SU-DHL-6 (cell line): ENCODE results near the gene RNASE13.
A peak's percentile ranks its signal among the peaks of the same experiment; 100 is the strongest.

Source experiments
- H2AFZ ChIP-seq: fragments of 200-600 bp; sonication (generic); 2 replicates; pipeline ENCODE4 v1.6.1; 2014; ENCODE audit warnings: low read depth, mild to moderate bottlenecking, moderate library complexity, mixed read lengths, antibody characterized with exemption, low read length; ENCODE audit not compliant: severe bottlenecking
- H3F3A ChIP-seq: fragments of 200-600 bp; shearing (Covaris generic); 2 replicates; pipeline ENCODE4 v1.6.0; 2016; ENCODE audit warnings: antibody characterized with exemption, mild to moderate bottlenecking; ENCODE audit not compliant: insufficient read depth
- H3K27ac ChIP-seq: fragments of 200-600 bp; sonication (generic); 2 replicates; pipeline ENCODE4 v1.5.1; 2016; ENCODE audit warnings: low read depth, mild to moderate bottlenecking, low read length, moderate library complexity, mixed read lengths
- H3K27me3 ChIP-seq: fragments of 200-600 bp; sonication (generic), shearing (Covaris generic); 2 replicates; pipeline ENCODE4 v1.6.0; 2014; ENCODE audit warnings: mild to moderate bottlenecking, low read length
- H3K36me3 ChIP-seq: fragments of 200-600 bp; sonication (generic); 2 replicates; pipeline ENCODE4 v1.6.1; 2014; ENCODE audit warnings: mild to moderate bottlenecking, low read length, mixed read lengths
- H3K4me2 ChIP-seq: fragments of 300-600, 200-600 bp; shearing (Covaris generic), sonication (generic); 2 replicates; pipeline ENCODE4 v1.6.0; 2014; ENCODE audit warnings: low read length, low read depth, mild to moderate bottlenecking; ENCODE audit not compliant: poor library complexity, severe bottlenecking
- H3K4me3 ChIP-seq: fragments of 200-600 bp; sonication (generic); 2 replicates; pipeline ENCODE4 v1.5.1; 2014; ENCODE audit warnings: antibody characterized with exemption, low read length, mild to moderate bottlenecking, mixed read lengths; ENCODE audit not compliant: insufficient read depth, poor library complexity, severe bottlenecking
- H3K79me2 ChIP-seq: fragments of 200-600 bp; sonication (generic); 2 replicates; pipeline ENCODE4 v1.6.1; 2014; ENCODE audit warnings: mild to moderate bottlenecking, low read length, moderate library complexity; ENCODE audit not compliant: insufficient read depth
- H3K9ac ChIP-seq: fragments of 200-600 bp; sonication (generic); 2 replicates; pipeline ENCODE4 v1.7.0; 2014; ENCODE audit warnings: mild to moderate bottlenecking, low read length
- H3K9me2 ChIP-seq: fragments of 200-600 bp; sonication (generic); replicated peaks from 2 replicates; pipeline ENCODE4 v1.6.1; 2014; ENCODE audit warnings: low read length; ENCODE audit not compliant: insufficient read depth
- H3K9me3 ChIP-seq: fragments of 200-600 bp; sonication (generic); 2 replicates; pipeline ENCODE4 v1.6.1; 2014; ENCODE audit warnings: low read length, mixed read lengths; ENCODE audit not compliant: insufficient read depth
- H4K20me1 ChIP-seq: fragments of 200-600 bp; sonication (generic); 2 replicates; pipeline ENCODE4 v1.6.1; 2014; ENCODE audit warnings: low read depth, mild to moderate bottlenecking, antibody characterized with exemption, low read length, moderate library complexity, mixed read lengths
- EZH2phosphoT487 ChIP-seq: fragments of 200-600 bp; sonication (generic), shearing (Covaris generic); conservative IDR thresholded peaks from 2 replicates; pipeline ENCODE4 v1.6.1; 2018; ENCODE audit warnings: mild to moderate bottlenecking, antibody characterized with exemption, low read length, moderate library complexity, mixed read lengths
- TF ChIP-seq, protein P1 (sequence below): fragments of 200-600 bp; sonication (generic); IDR thresholded peaks from one replicate; pipeline ENCODE4 v1.5.1; 2017; ENCODE audit warnings: antibody characterized with exemption, mild to moderate bottlenecking, low read length, moderate library complexity; ENCODE audit not compliant: insufficient read depth, poor library complexity, severe bottlenecking

The RNASE13 gene

DNA sequence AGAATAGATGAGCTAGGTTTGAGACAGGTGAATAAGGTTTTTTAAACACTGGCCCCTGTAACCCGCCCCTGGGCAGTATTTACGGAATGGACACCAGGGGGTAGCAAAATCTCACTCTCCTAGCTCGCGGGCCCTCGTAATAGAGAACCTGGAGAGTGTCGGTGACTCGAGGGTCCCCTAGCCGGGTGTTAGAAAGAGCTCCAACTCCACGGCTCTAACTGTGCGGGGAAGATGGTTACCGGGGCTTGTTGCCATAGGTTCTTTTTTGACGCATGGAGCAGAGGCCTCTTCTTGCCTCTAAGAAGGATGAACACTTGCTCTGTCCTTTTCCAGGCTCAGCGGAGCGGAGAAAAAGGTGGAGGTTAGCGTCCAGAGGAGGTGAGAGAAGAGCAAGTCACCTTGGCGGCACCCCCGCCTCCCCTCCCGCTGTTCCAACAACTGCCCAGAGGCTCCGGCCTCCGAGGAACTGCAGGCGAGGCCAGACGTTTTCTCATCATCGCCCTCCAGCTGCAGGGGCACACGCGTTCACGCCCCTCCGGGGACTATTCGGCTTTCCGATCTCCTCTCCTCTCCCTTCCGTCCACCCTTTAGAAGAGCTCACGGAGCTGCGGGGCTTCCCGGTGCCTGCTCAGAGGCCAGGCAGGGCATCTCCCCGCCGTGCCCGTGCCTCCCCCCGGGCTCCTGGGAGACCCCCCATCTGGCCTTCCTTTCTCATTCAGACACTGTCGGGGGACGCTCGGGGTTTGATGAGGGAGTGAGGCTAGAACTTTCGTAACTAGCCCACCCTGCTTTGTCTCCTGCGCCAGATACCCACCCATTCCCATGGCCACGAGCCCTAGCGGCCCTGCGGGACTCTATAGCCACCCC lies 34.1 kb upstream of the RNASE13 start:
- no peak overlapping the region for H2AFZ ChIP-seq
- no peaks in the 10 kb centered on the region for H3K9me2 ChIP-seq
- H3K4me3 ChIP-seq, result no peak overlapping the region
- H3F3A ChIP-seq, result no peaks in the 10 kb centered on the region
- no peaks in the 10 kb centered on the region for H3K9me3 ChIP-seq
- no peak overlapping the region for H3K9ac ChIP-seq
- no peaks in the 10 kb centered on the region for H3K27me3 ChIP-seq
- TF ChIP-seq, protein P1, sequence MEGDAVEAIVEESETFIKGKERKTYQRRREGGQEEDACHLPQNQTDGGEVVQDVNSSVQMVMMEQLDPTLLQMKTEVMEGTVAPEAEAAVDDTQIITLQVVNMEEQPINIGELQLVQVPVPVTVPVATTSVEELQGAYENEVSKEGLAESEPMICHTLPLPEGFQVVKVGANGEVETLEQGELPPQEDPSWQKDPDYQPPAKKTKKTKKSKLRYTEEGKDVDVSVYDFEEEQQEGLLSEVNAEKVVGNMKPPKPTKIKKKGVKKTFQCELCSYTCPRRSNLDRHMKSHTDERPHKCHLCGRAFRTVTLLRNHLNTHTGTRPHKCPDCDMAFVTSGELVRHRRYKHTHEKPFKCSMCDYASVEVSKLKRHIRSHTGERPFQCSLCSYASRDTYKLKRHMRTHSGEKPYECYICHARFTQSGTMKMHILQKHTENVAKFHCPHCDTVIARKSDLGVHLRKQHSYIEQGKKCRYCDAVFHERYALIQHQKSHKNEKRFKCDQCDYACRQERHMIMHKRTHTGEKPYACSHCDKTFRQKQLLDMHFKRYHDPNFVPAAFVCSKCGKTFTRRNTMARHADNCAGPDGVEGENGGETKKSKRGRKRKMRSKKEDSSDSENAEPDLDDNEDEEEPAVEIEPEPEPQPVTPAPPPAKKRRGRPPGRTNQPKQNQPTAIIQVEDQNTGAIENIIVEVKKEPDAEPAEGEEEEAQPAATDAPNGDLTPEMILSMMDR, result peak; percentile 39
- TF ChIP-seq EZH2phosphoT487, result no peak
- no peaks in the 10 kb centered on the region for H4K20me1 ChIP-seq
- H3K4me2 ChIP-seq, result no peak overlapping the region
- H3K36me3 ChIP-seq, result no peaks in the 10 kb centered on the region
- no peak overlapping the region for H3K27ac ChIP-seq
- H3K79me2 ChIP-seq, result no peaks in the 10 kb centered on the region

DNA sequence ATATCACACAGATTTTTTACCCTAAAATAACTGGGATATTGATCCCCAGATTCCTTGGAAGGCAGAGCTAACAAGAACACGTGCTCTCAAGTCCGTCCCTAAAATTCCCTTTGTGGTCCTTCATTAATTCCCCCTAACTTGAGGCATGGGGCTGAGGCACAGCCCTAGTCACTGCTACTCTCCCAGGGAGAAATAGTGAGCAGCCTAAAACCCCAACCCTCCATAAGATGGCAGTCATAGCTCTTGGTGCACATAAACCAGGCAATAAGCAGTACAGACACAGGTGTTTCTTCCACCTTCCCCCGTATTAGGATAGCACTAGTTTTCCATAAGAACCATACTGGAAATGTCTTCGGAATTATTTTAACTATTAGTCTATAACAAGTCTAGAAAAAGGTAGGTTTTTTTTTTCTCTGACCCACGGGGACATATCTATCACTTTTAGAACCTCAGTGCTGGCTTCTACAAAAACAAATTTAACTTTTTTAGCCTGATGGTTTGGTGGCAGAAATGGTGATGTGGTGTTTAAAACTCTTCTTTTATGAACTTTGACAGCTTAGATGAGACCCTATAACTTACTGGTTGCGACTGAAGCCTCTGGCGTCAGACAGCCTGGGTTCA lies 32.4 kb upstream of the RNASE13 start:
- no peak overlapping the region for H3K27ac ChIP-seq
- no peaks in the 10 kb centered on the region for H3F3A ChIP-seq
- no peaks in the 10 kb centered on the region for H3K36me3 ChIP-seq
- no peaks in the 10 kb centered on the region for H3K9me3 ChIP-seq
- no peaks in the 10 kb centered on the region for H3K79me2 ChIP-seq
- no peaks in the 10 kb centered on the region for H4K20me1 ChIP-seq
- H3K9me2 ChIP-seq, result no peaks in the 10 kb centered on the region
- no peak for TF ChIP-seq EZH2phosphoT487
- TF ChIP-seq, protein P1, result peak; percentile 16
- no peak overlapping the region for H3K4me2 ChIP-seq
- H3K27me3 ChIP-seq, result no peaks in the 10 kb centered on the region
- H3K9ac ChIP-seq, result no peak overlapping the region
- no peak overlapping the region for H2AFZ ChIP-seq
- no peak overlapping the region for H3K4me3 ChIP-seq

DNA sequence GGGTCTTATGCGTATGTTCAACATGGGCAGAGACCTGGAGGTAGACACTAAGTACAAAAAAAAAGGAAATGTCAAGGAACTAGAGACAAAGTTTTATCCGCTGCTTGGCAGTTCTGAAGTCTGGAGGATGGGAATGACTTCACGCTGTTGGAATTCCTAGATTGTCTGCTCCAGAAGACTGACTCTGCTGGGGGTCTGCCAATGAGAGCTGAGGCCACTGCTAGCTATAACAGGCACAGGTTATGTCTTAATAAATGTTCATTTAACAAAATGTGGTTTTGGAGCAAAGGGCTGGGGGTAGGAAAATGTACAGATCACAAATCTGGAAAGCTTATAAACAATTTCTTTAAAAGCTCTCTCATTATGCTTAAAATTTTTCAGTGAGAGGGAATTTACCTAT lies 28.9 kb upstream of the RNASE13 start:
- no peak overlapping the region for H3K4me3 ChIP-seq

More for the DNA sequence above, 28.9 kb upstream of the RNASE13 start:
- no peak overlapping the region for H3K9ac ChIP-seq
- TF ChIP-seq EZH2phosphoT487, result no peak
- TF ChIP-seq, protein P1, result no peak
- H2AFZ ChIP-seq, result no peak overlapping the region
- H3K27ac ChIP-seq, result no peak overlapping the region
- H3K79me2 ChIP-seq, result no peaks in the 10 kb centered on the region
- no peaks in the 10 kb centered on the region for H4K20me1 ChIP-seq
- H3F3A ChIP-seq, result no peaks in the 10 kb centered on the region
- no peaks in the 10 kb centered on the region for H3K9me2 ChIP-seq
- no peak overlapping the region for H3K4me2 ChIP-seq
- H3K9me3 ChIP-seq, result no peaks in the 10 kb centered on the region
- no peaks in the 10 kb centered on the region for H3K36me3 ChIP-seq
- H3K27me3 ChIP-seq, result no peaks in the 10 kb centered on the region
